Fibroblast of lung (primary cell): Measurements from ENCODE around the gene DNER. TPM values are rescaled to one million over a fixed set of nuclear protein-coding genes. Genes with fewer than 3 reads are reported as not detected.

Source experiments
- DNase-seq, 2 donors: peaks; one replicate each; pipeline versions ENCODE4 v3.0.0 to v3.0.0-alpha.2; 2010; ENCODE audit warnings: low read depth in 2 of 2
- H2AFZ ChIP-seq: 2 replicates; pipeline ENCODE4 v1.5.1; 2012; ENCODE audit warnings: low read length, control low read depth, inconsistent platforms
- H3K27ac ChIP-seq: 2 replicates; pipeline ENCODE4 v1.5.1; 2011; ENCODE audit warnings: low read length, control low read depth; ENCODE audit not compliant: insufficient read depth
- H3K27me3 ChIP-seq: 2 replicates; pipeline ENCODE4 v1.5.1; 2011; ENCODE audit warnings: mild to moderate bottlenecking, low read length; ENCODE audit not compliant: control insufficient read depth, insufficient read depth
- H3K36me3 ChIP-seq: 2 replicates; pipeline ENCODE4 v1.5.1; 2011; ENCODE audit warnings: low read length; ENCODE audit not compliant: control insufficient read depth, insufficient read depth
- H3K4me1 ChIP-seq: 2 replicates; pipeline ENCODE4 v1.5.1; 2011; ENCODE audit warnings: low read length; ENCODE audit not compliant: control insufficient read depth, insufficient read depth; ENCODE audit errors: extremely low read depth
- H3K4me2 ChIP-seq: 2 replicates; pipeline ENCODE4 v1.5.1; 2011; ENCODE audit warnings: low read length, control low read depth; ENCODE audit not compliant: insufficient read depth; ENCODE audit errors: extremely low read depth
- H3K4me3 ChIP-seq, 4 experiments: fragments of 200-600 bp in 1 of 4; sonication (generic) in 1 of 4; replicated peaks in 1 of 4; 2 replicates each; pipeline ENCODE4 v1.5.1; 2011 to 2016; ENCODE audit warnings: low read length in 4 of 4, low read depth in 3 of 4, mild to moderate bottlenecking in 3 of 4, control low read depth in 2 of 4, inconsistent platforms in 1 of 4, mixed read lengths in 1 of 4; ENCODE audit not compliant: insufficient read depth in 1 of 4; ENCODE audit errors: control extremely low read depth in 1 of 4
- H3K79me2 ChIP-seq: 2 replicates; pipeline ENCODE4 v1.5.1; 2012; ENCODE audit warnings: mild to moderate bottlenecking, low read length, inconsistent platforms; ENCODE audit not compliant: control insufficient read depth, insufficient read depth
- H3K9ac ChIP-seq: 2 replicates; pipeline ENCODE4 v1.5.1; 2011; ENCODE audit warnings: mild to moderate bottlenecking, low read length, control low read depth; ENCODE audit not compliant: insufficient read depth
- H3K9me3 ChIP-seq: 2 replicates; pipeline ENCODE4 v1.5.1; 2012; ENCODE audit warnings: low read depth, low read length; ENCODE audit not compliant: control insufficient read depth, insufficient read depth
- H4K20me1 ChIP-seq: 2 replicates; pipeline ENCODE4 v1.5.1; 2011; ENCODE audit warnings: low read length; ENCODE audit not compliant: control insufficient read depth, insufficient read depth; ENCODE audit errors: extremely low read depth
- EZH2 ChIP-seq: IDR thresholded peaks from 2 replicates; pipeline ENCODE4 v1.5.1; 2012; ENCODE audit warnings: low read length, control low read depth, mild to moderate bottlenecking; ENCODE audit errors: missing control alignments
- polyA plus RNA-seq, 2 donors: library from polyadenylated mRNA; depleted of rRNA in 1 of 2; stranded (reverse) in 1 of 2; unstranded in 1 of 2; fragments of >200 nt; gene quantifications; 2 replicates each; pipeline ENCODE4 v1.2.1, GENCODE V29; 2011 to 2012; ENCODE audit warnings: missing spikeins in 1 of 2
- total RNA-seq: library from RNA; depleted of rRNA; stranded (reverse); fragments of >200 nt; gene quantifications from 2 replicates; pipeline ENCODE4 v1.2.1, GENCODE V29; 2014
- TF ChIP-seq, protein P1 (sequence below), 2 donors: IDR thresholded peaks in 1 of 2; conservative IDR thresholded peaks in 1 of 2; 1 replicate in 1 of 2; 2 replicates in 1 of 2; pipeline ENCODE4 v1.5.1; 2011 to 2012; ENCODE audit warnings: low read length in 2 of 2, control low read depth in 1 of 2, inconsistent platforms in 1 of 2, low read depth in 1 of 2, mild to moderate bottlenecking in 1 of 2

Gene DNER
- total and polyA plus RNA-seq, 2 donors (not counting 1 experiment from before 2014, with no cell fraction given): 0.33 to 0.43 TPM

DNA sequence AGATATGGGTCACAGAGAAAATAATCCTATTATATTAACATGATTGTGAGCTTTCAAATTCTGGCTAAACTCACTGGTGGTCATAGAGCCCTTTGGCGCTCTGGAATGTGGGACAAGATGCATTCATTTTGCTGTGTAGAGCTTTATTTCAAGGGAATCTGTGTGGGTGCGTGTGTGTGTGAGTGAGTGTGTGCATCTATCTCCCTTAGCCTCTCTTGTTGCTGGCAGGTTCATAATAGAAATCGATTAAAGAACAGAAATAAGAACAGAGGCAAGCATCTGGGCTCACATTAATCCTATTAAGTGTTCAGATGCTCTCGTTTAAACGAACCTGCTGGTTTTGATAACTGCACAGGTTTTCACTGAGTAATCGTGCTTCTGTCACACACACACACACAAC, 287.9 kb downstream of the DNER start:
- Histone ChIP-seq H3K4me3 (no peak overlapping the region), H3K9me3 (no peaks in the 10 kb centered on the region), H3K4me1 (no peaks in the 10 kb centered on the region), H3K4me2 (no peak overlapping the region), H4K20me1 (no peaks in the 10 kb centered on the region), H3K27me3 (no peaks in the 10 kb centered on the region), H3K9ac (no peak overlapping the region), H3K36me3 (no peaks in the 10 kb centered on the region), H2AFZ (no peak overlapping the region), H3K27ac (no peak overlapping the region), H3K79me2 (no peaks in the 10 kb centered on the region)
- no peak for DNase-seq
- TF ChIP-seq, protein P1, sequence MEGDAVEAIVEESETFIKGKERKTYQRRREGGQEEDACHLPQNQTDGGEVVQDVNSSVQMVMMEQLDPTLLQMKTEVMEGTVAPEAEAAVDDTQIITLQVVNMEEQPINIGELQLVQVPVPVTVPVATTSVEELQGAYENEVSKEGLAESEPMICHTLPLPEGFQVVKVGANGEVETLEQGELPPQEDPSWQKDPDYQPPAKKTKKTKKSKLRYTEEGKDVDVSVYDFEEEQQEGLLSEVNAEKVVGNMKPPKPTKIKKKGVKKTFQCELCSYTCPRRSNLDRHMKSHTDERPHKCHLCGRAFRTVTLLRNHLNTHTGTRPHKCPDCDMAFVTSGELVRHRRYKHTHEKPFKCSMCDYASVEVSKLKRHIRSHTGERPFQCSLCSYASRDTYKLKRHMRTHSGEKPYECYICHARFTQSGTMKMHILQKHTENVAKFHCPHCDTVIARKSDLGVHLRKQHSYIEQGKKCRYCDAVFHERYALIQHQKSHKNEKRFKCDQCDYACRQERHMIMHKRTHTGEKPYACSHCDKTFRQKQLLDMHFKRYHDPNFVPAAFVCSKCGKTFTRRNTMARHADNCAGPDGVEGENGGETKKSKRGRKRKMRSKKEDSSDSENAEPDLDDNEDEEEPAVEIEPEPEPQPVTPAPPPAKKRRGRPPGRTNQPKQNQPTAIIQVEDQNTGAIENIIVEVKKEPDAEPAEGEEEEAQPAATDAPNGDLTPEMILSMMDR (conservative IDR thresholded peaks at IDR 0.05 in 1 of 2, IDR thresholded peaks at IDR 0.05 in 1 of 2; ENCODE audit: low read depth in 1 of 2, low read length in 2 of 2): no peak
- TF ChIP-seq EZH2: no peak

DNA sequence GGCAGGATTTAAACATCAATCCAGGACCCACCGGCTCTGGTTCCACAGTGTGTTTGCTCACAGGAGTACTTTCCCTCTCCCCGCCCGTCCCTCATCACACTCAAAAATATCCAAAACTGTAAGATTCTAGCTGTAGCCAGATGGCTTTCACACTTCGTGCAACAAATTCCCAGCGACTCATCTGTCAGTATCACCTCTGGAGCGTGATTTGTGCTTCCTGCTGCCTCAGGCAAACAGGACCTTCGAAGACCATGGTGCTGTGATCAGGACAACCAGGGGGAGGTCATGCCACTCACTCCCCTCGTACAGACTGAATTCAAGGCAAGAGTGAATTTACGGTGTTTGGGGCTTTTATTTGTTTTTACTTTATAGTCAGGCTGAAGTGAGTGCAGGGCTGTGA, 288.8 kb downstream of the DNER start:
- H3K9ac ChIP-seq: no peak overlapping the region
- no peaks in the 10 kb centered on the region for H3K9me3 ChIP-seq
- no peaks in the 10 kb centered on the region for H4K20me1 ChIP-seq
- H3K4me2 ChIP-seq: no peak overlapping the region
- no peak for TF ChIP-seq EZH2
- TF ChIP-seq, protein P1 (conservative IDR thresholded peaks at IDR 0.05 in 1 of 2, IDR thresholded peaks at IDR 0.05 in 1 of 2; ENCODE audit: low read depth in 1 of 2, low read length in 2 of 2): no peak
- no peak overlapping the region for H3K4me3 ChIP-seq
- H3K36me3 ChIP-seq: no peaks in the 10 kb centered on the region
- H3K27me3 ChIP-seq: no peaks in the 10 kb centered on the region
- H3K27ac ChIP-seq: no peak overlapping the region
- H2AFZ ChIP-seq: no peak overlapping the region
- H3K4me1 ChIP-seq: no peaks in the 10 kb centered on the region
- no peaks in the 10 kb centered on the region for H3K79me2 ChIP-seq
- no peak for DNase-seq

DNA sequence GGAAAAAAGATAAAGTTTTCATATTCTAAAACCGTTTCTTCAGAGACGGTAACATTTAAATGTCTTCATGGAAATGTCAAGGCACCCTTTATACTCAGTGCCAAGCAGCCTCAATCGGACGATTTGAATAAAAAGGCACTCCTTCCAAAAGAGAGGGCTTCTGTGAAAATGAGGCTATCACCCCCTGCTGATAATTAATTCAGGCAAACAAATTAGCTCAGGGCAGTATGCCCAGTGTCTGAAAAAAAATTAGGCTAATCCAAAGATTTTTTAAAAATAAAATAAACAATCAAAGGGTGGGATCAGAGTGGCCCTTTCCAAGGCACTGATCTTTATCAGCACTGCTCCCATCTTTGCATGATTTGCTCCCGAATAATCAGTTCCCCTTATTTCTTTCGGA, 292.3 kb downstream of the DNER start:
- Histone ChIP-seq H3K9me3 (no peaks in the 10 kb centered on the region), H3K4me3 (no peak overlapping the region), H3K9ac (no peak overlapping the region), H4K20me1 (no peaks in the 10 kb centered on the region), H3K4me1 (no peaks in the 10 kb centered on the region), H2AFZ (no peak overlapping the region), H3K79me2 (no peaks in the 10 kb centered on the region), H3K27me3 (no peaks in the 10 kb centered on the region), H3K36me3 (no peaks in the 10 kb centered on the region), H3K27ac (no peak overlapping the region), H3K4me2 (no peak overlapping the region)
- DNase-seq: no peak
- TF ChIP-seq, protein P1 (conservative IDR thresholded peaks at IDR 0.05 in 1 of 2, IDR thresholded peaks at IDR 0.05 in 1 of 2; ENCODE audit: low read depth in 1 of 2, low read length in 2 of 2): no peak
- no peak for TF ChIP-seq EZH2
